B cell (primary cell): ENCODE data around the gene DRD1. TPM values are rescaled to one million over a fixed set of nuclear protein-coding genes. Genes with fewer than 3 reads are reported as not detected.

ENCODE experiments used
- ATAC-seq: fragments of 200-7000 bp; cut with Tn5 transposase; one replicate; pipeline ENCODE4 v1.10.0; 2021; ENCODE audit warnings: low read depth, mild to moderate bottlenecking, moderate number of reproducible peaks, moderate library complexity
- CTCF ChIA-PET: fragments of 350-600 bp; sonication (Branson Sonifier 250); formaldehyde crosslinking; loops from one replicate; lab custom pipeline; 2021; ENCODE audit warnings: antibody characterized with exemption, inconsistent platforms; lab: Charles Lee
- POLR2A ChIA-PET: fragments of 350-600 bp; sonication (Branson Sonifier 250); formaldehyde crosslinking; loops from one replicate; lab custom pipeline; 2021; ENCODE audit warnings: antibody characterized with exemption; lab: Charles Lee
- DNase-seq: peaks from one replicate; pipeline ENCODE4 v3.0.0; 2013
- H2AFZ ChIP-seq: 2 replicates; pipeline ENCODE4 v1.6.1; 2012; ENCODE audit warnings: mild to moderate bottlenecking, low read depth, low read length; ENCODE audit not compliant: insufficient read depth, poor library complexity, severe bottlenecking
- H3K27ac ChIP-seq, 2 donors: 1 replicate in 1 of 2; 2 replicates in 1 of 2; pipeline ENCODE4 v1.5.1; 2012 to 2013; ENCODE audit warnings: low read length in 2 of 2, mild to moderate bottlenecking in 2 of 2, moderate library complexity in 1 of 2
- H3K27me3 ChIP-seq, 4 experiments: fragments of 200-600 bp in 1 of 4; sonication (generic) in 1 of 4; replicated peaks in 1 of 4; 1 replicate in 2 of 4; 2 replicates in 2 of 4; pipeline versions ENCODE4 v1.6.1 to v1.7.0; 2013 to 2016; ENCODE audit warnings: low read length in 3 of 4, mild to moderate bottlenecking in 2 of 4, mixed read lengths in 1 of 4, moderate library complexity in 1 of 4; ENCODE audit not compliant: insufficient read depth in 4 of 4, control insufficient read depth in 3 of 4; ENCODE audit errors: control extremely low read depth in 1 of 4
- H3K36me3 ChIP-seq, 2 experiments: replicated peaks in 1 of 2; 1 replicate in 1 of 2; 2 replicates in 1 of 2; pipeline versions ENCODE4 v1.6.1 to v1.7.1; 2013; ENCODE audit warnings: low read length in 1 of 2; ENCODE audit not compliant: insufficient read depth in 2 of 2, control insufficient read depth in 1 of 2; ENCODE audit errors: control extremely low read depth in 1 of 2, extremely low read depth in 1 of 2
- H3K4me1 ChIP-seq, 2 donors: fragments of 200-600 bp in 1 of 2; sonication (generic) in 1 of 2; 1 replicate in 1 of 2; 2 replicates in 1 of 2; pipeline versions ENCODE4 v1.5.1 to v1.6.1; 2013 to 2017; ENCODE audit warnings: low read length in 2 of 2; ENCODE audit not compliant: control insufficient read depth in 2 of 2, insufficient read depth in 2 of 2
- H3K4me2 ChIP-seq: replicated peaks from 2 replicates; pipeline ENCODE3; 2012; ENCODE audit warnings: mild to moderate bottlenecking, low read depth, low read length; ENCODE audit not compliant: poor library complexity, severe bottlenecking
- H3K4me3 ChIP-seq, 5 experiments: fragments of 200-600 bp in 1 of 5; sonication (generic) in 1 of 5; 1 replicate in 3 of 5; 2 replicates in 2 of 5; pipeline versions ENCODE4 v1.5.1 to v1.7.0; 2011 to 2016; ENCODE audit warnings: low read length in 4 of 5, mild to moderate bottlenecking in 4 of 5, low read depth in 2 of 5, control low read depth in 1 of 5, moderate library complexity in 1 of 5; ENCODE audit not compliant: insufficient read depth in 1 of 5; ENCODE audit errors: control extremely low read depth in 1 of 5, extremely low read depth in 1 of 5
- H3K79me2 ChIP-seq: fragments of 200-600 bp; sonication (generic); one replicate; pipeline ENCODE4 v1.6.0; 2016; ENCODE audit warnings: low read length; ENCODE audit not compliant: control insufficient read depth, insufficient read depth
- H3K9ac ChIP-seq: fragments of 200-600 bp; sonication (generic); 2 replicates; pipeline ENCODE4 v1.6.1; 2017; ENCODE audit warnings: mild to moderate bottlenecking, low read length, moderate library complexity
- H3K9me3 ChIP-seq, 3 donors: one replicate each; pipeline versions ENCODE4 v1.6.1 to v1.7.1; 2013; ENCODE audit warnings: low read length in 2 of 3; ENCODE audit not compliant: control insufficient read depth in 2 of 3, insufficient read depth in 1 of 3; ENCODE audit errors: control extremely low read depth in 1 of 3
- H4K20me1 ChIP-seq: 2 replicates; pipeline ENCODE4 v1.6.0; 2012; ENCODE audit warnings: mild to moderate bottlenecking, low read length; ENCODE audit not compliant: insufficient read depth, control insufficient read depth, poor library complexity, severe bottlenecking
- H3K27ac Mint-ChIP-seq: one replicate; pipeline ENCODE4 v1.8.0; 2021; ENCODE audit warnings: mixed read lengths
- H3K27me3 Mint-ChIP-seq: one replicate; pipeline ENCODE4 v1.8.0; 2021; ENCODE audit warnings: mixed read lengths
- H3K4me1 Mint-ChIP-seq: one replicate; pipeline ENCODE4 v1.8.0; 2021; ENCODE audit warnings: mixed read lengths
- H3K4me3 Mint-ChIP-seq: one replicate; pipeline ENCODE4 v1.8.0; 2021; ENCODE audit warnings: mixed read lengths
- H3K9me3 Mint-ChIP-seq: one replicate; pipeline ENCODE4 v1.8.0; 2022; ENCODE audit warnings: mixed read lengths; ENCODE audit not compliant: insufficient read depth
- EZH2 ChIP-seq: IDR thresholded peaks from 2 replicates; pipeline ENCODE4 v1.6.1; 2012; ENCODE audit warnings: borderline replicate concordance, low read depth, mild to moderate bottlenecking, moderate library complexity, low read length; ENCODE audit not compliant: insufficient read depth, poor library complexity, severe bottlenecking
- WGBS: methylation state at CpG from one replicate; pipeline ENCODE4 v1.1.5; 2013; ENCODE audit warnings: missing lambda C conversion rate; ENCODE audit not compliant: insufficient coverage; 5-methylcytosine and 5-hydroxymethylcytosine counted together
- intact Hi-C: fragments of 100-400 bp; cut with micrococcal nuclease; formaldehyde crosslinking; loops from one replicate; pipeline ENCODE4 v1.10.0; 2022
- polyA plus RNA-seq: library from polyadenylated mRNA; depleted of rRNA; stranded (reverse); fragments of >200 nt; gene quantifications from 2 replicates; pipeline ENCODE4 v1.2.3, GENCODE V29; 2012
- total RNA-seq, 2 donors: library from RNA; stranded (reverse); fragments of 120-200 nt in 1 of 2; gene quantifications; 1 replicate in 1 of 2; 2 replicates in 1 of 2; pipeline versions ENCODE4 v1.2.3 to v1.2.4, GENCODE V29; 2013 to 2022
- TF ChIP-seq, protein P1 (sequence below): fragments of 200-600 bp; IDR thresholded peaks from one replicate; pipeline ENCODE4 v1.8.0; 2022; ENCODE audit warnings: antibody characterized with exemption, mild to moderate bottlenecking

Gene DRD1
- total and polyA plus RNA-seq, 2 donors (not counting 1 experiment from before 2014, with no cell fraction given) = not detected

- DNase-seq (no peak), ATAC-seq (no peak)
- Histone ChIP-seq H4K20me1 (no peaks in the 10 kb centered on the region), H2AFZ (no peak overlapping the region), H3K9me3 (no peaks in the 10 kb centered on the region), H3K36me3 (no peaks in the 10 kb centered on the region), H3K9ac (no peak overlapping the region), H3K4me1 (no peaks in the 10 kb centered on the region), H3K4me3 (no peak overlapping the region), H3K27ac (no peak overlapping the region), H3K27me3 (peaks cover 0 to 6% (median 2%) of the 10 kb centered on the region in 4 experiments), H3K79me2 (no peaks in the 10 kb centered on the region), H3K4me2 (no peak overlapping the region)
- H3K27ac Mint-ChIP-seq = no peak overlapping the region
- WGBS = 73% methylated on average over 3 of the region's 3 CpGs
- TF ChIP-seq, protein P1, sequence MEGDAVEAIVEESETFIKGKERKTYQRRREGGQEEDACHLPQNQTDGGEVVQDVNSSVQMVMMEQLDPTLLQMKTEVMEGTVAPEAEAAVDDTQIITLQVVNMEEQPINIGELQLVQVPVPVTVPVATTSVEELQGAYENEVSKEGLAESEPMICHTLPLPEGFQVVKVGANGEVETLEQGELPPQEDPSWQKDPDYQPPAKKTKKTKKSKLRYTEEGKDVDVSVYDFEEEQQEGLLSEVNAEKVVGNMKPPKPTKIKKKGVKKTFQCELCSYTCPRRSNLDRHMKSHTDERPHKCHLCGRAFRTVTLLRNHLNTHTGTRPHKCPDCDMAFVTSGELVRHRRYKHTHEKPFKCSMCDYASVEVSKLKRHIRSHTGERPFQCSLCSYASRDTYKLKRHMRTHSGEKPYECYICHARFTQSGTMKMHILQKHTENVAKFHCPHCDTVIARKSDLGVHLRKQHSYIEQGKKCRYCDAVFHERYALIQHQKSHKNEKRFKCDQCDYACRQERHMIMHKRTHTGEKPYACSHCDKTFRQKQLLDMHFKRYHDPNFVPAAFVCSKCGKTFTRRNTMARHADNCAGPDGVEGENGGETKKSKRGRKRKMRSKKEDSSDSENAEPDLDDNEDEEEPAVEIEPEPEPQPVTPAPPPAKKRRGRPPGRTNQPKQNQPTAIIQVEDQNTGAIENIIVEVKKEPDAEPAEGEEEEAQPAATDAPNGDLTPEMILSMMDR = no peak
- no peak for TF ChIP-seq EZH2
- no peaks in the 10 kb centered on the region for H3K9me3 Mint-ChIP-seq
- no peaks in the 10 kb centered on the region for H3K4me1 Mint-ChIP-seq
- H3K4me3 Mint-ChIP-seq = no peak overlapping the region
- ChIA-PET POLR2A (no interaction called here), CTCF (no interaction called here)
- H3K27me3 Mint-ChIP-seq = peaks cover 27% of the 10 kb centered on the region
- intact Hi-C loops = no loop called here
Measured at GRCh38 chr5:175469916-175470315, 25.9 kb upstream of the DRD1 start.

DNA sequence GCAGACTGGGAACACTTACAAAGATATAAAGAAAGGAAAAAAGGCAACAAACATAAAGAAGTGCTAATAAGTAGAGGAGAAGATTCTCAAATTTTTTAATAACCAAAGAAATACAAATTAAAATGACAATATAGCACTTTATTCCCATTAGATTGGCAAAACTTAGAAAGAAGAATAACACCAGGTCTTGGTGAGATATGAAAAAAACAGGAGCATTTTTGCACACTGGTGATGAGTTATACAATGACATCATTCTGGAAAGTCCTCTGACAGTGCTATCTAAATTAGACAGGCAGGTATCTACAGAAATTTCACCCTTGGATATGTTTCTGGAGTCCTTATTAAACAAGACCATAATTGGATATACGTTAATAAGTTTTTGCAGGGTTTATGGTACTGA is 24.9 kb upstream of the DRD1 start:
- Mint-ChIP-seq H3K4me1 (peaks cover 5% of the 10 kb centered on the region), H3K27me3 (peaks cover 22% of the 10 kb centered on the region), H3K9me3 (no peaks in the 10 kb centered on the region), H3K4me3 (no peak overlapping the region), H3K27ac (no peak overlapping the region)
- Histone ChIP-seq H3K9me3 (no peaks in the 10 kb centered on the region), H2AFZ (no peak overlapping the region), H3K4me2 (no peak overlapping the region), H3K27ac (no peak overlapping the region), H3K79me2 (no peaks in the 10 kb centered on the region), H3K4me3 (no peak overlapping the region), H3K4me1 (peaks cover 0 to 3% of the 10 kb centered on the region in 2 donors), H3K36me3 (no peaks in the 10 kb centered on the region), H3K27me3 (peaks cover 0 to 6% (median 2%) of the 10 kb centered on the region in 4 experiments), H3K9ac (no peak overlapping the region), H4K20me1 (no peaks in the 10 kb centered on the region)
- POLR2A ChIA-PET = no interaction called here
- no peak for TF ChIP-seq EZH2
- TF ChIP-seq, protein P1 = no peak
- ATAC-seq (no peak), DNase-seq (no peak)
- WGBS = no CpG with 5 or more reads among the region's 1 CpG
- CTCF ChIA-PET = no interaction called here
- intact Hi-C loops = no loop called here
